GM18867 (cell line): ENCODE results near the gene ZNF511.

ENCODE experiments used
- ATAC-seq: cut with Tn5 transposase; IDR thresholded peaks from one replicate; pipeline ENCODE4 v1.9.1; 2021; ENCODE audit warnings: mild to moderate bottlenecking, moderate library complexity; ENCODE audit not compliant: unreplicated experiment

ZNF511 gene

GRCh38 chr10:133292919-133293809 lies 15.6 kb upstream of the ZNF511 start:
- no peak for ATAC-seq

GRCh38 chr10:133293810-133294119 lies 14.9 kb upstream of the ZNF511 start:
- ATAC-seq: no peak

- ATAC-seq: no peak
These were observed 14.5 kb upstream of the ZNF511 start for GRCh38 chr10:133294189-133294588.

GRCh38 chr10:133295426-133296320 lies 13.0 kb upstream of the ZNF511 start:
- no peak for ATAC-seq

- ATAC-seq: no peak
These were observed 11.2 kb upstream of the ZNF511 start for GRCh38 chr10:133297504-133297903.

GRCh38 chr10:133298466-133298865 lies 10.2 kb upstream of the ZNF511 start:
- ATAC-seq: no peak

GRCh38 chr10:133299224-133299623 lies 9.5 kb upstream of the ZNF511 start:
- ATAC-seq: no peak

GRCh38 chr10:133299738-133300137 lies 9.0 kb upstream of the ZNF511 start:
- ATAC-seq: no peak

- no peak for ATAC-seq
These were observed 6.5 kb upstream of the ZNF511 start for GRCh38 chr10:133302230-133302629.

GRCh38 chr10:133303206-133303605 lies 5.5 kb upstream of the ZNF511 start:
- no peak for ATAC-seq

GRCh38 chr10:133306097-133306476 lies 2.6 kb upstream of the ZNF511 start:
- no peak for ATAC-seq

- ATAC-seq: no peak
These were observed 1.8 kb upstream of the ZNF511 start for GRCh38 chr10:133306941-133307379.

GRCh38 chr10:133307776-133308420 lies 816 bp upstream of the ZNF511 start:
- ATAC-seq: peak; percentile 42

GRCh38 chr10:133309100-133309719 lies 496 bp downstream of the ZNF511 start:
- peak; percentile 60 for ATAC-seq

- no peak for ATAC-seq
These were observed 1.1 kb downstream of the ZNF511 start for GRCh38 chr10:133309720-133310398.

GRCh38 chr10:133310399-133310755 lies 1.7 kb downstream of the ZNF511 start:
- ATAC-seq: no peak

GRCh38 chr10:133310789-133311188 lies 2.1 kb downstream of the ZNF511 start:
- ATAC-seq: no peak

- no peak for ATAC-seq
These were observed 2.9 kb downstream of the ZNF511 start for GRCh38 chr10:133311570-133311969.

- ATAC-seq: no peak
These were observed 3.5 kb downstream of the ZNF511 start for GRCh38 chr10:133312016-133312768.

- no peak for ATAC-seq
These were observed 4.0 kb downstream of the ZNF511 start for GRCh38 chr10:133312769-133313145.
